Pericardium fibroblast (primary cell): ENCODE measurements around the gene PDAP1. TPM values are rescaled to one million over a fixed set of nuclear protein-coding genes. Genes with fewer than 3 reads are reported as not detected.

Experiments used
- total RNA-seq: library from RNA; depleted of rRNA; stranded (reverse); fragments of >200 nt; gene quantifications from 2 replicates; pipeline ENCODE4 v1.2.3, GENCODE V29; 2015

The PDAP1 gene
- total RNA-seq = 62.4 and 97.4 TPM in 2 replicates

DNA sequence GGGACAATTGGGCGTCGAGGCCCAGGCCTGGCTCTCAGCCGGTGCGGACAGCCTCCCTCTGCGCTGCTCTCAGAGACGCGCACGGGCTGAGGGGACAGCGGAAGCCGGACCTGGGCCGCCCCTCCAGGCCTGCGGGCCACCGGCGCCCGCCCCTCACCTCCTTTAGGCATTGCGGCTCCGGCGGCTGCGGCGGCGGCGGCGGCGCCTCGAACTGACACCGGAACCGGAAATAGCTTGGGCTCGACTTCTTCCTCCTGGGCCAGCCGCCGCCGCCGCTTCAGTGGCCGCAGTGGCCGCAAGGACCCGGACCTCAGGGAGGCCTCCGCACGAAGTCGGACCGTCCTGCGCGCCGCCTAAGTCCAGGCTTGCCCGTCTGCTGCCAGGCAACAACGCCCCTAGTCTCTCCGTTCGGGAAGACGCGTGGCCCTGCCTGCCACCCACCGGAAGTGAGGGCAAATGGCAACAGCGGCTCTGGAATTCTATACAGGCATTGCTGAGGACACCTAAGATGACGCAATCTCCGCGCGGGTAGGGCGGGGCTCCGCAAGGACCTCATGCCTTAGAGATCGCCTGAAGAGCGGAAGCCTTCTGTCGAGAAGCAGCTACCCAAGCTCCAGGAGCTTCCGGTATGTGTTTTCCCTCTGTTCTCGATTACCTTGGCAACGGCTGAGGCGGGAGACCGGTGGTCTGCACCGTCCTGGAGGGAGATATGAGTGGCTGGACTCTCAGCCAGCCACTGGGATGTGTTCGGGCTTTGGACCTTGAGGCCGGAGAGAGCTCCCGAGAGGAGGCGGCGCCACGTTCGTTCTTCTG lies at the start of gene PDAP1, which contains the start of gene BUD31:
TSS of gene PDAP1 (minus strand) at position 219 of the 813 bp plus-strand sequence. CDS start at position 170, 49 bp downstream.
TSS of gene BUD31 (plus strand) at position 591 of the 813 bp plus-strand sequence. CDS start 2,124 bp downstream, outside the sequence.

DNA sequence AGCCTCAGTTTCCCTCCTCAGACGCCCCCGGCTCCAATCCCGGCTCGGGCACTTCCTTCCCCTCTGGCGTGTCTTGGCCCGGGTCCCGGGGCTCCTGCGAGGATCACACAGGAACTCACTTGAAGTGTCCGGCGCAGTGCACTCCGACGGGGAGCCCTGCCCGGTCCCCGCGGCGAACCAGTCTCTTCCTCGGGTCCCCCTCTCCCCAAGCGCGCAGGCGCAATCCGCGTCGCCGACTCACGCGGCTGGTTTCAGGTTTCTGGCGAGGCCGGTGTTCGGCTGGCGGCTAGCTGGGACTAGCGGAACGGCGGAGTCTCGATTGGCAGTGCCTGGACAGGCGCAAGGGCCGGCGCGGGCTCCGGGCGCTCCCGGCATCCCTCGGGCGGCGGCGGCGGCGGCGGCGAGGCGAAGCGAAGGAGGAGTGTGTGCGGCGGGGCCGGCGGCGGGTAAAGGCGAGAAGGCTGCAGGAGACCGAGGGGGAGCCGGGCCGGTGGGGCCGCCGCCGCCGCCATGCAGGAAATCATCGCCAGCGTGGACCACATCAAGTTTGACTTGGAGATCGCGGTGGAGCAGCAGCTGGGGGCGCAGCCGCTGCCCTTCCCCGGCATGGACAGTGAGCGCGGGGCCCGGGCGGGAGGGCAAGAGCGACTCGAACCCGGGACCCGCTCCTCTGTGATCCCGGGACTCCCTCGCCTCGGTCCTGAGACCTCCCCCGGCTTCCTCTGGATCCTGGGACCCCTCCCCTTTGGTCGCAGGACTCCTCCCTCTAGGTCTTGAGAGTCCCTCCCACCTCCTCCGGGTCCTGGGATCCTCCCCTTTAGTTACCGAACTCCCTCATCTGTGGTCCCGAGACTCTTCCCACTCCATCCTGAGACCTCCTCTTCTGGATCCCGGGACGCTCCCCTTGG lies 30.4 kb upstream of the PDAP1 start, which contains the start of the genes CPSF4 and PTCD1:
TSS of gene CPSF4 (plus strand) at position 371 of the 908 bp plus-strand sequence. CDS start at position 511, 140 bp downstream.
TSS of gene PTCD1 (minus strand) at position 226 of the 908 bp plus-strand sequence. CDS start 3,556 bp downstream, outside the sequence.

GRCh38 chr7:99374111-99375064 lies 34.0 kb downstream of the PDAP1 start, which contains the start of gene ARPC1B:
Gene ARPC1B (plus strand): TSS chr7:99374730. CDS start chr7:99385715, 10,985 bp downstream.

Other genes with a start within 250 kb of the PDAP1 start
- gene KPNA7, start 200.5 kb downstream of the PDAP1 start, total RNA-seq = not detected in 2 replicates
- not detected in 2 replicates for gene MYH16, start 135.8 kb downstream of the PDAP1 start, total RNA-seq
- 172 and 192 TPM in 2 replicates for gene ARPC1A, start 82.7 kb downstream of the PDAP1 start, total RNA-seq
- 255 and 334 TPM in 2 replicates for gene ARPC1B, start 33.9 kb downstream of the PDAP1 start, total RNA-seq
- 115 and 116 TPM in 2 replicates for gene BUD31, start 372 bp upstream of the PDAP1 start, total RNA-seq
- 4.6 and 6.3 TPM in 2 replicates for gene PTCD1, start 30.2 kb upstream of the PDAP1 start, total RNA-seq
- gene CPSF4, start 30.3 kb upstream of the PDAP1 start, total RNA-seq = 22.8 and 32.4 TPM in 2 replicates
- gene ATP5MF, start 57.6 kb upstream of the PDAP1 start, total RNA-seq = 1,133 and 1,208 TPM in 2 replicates
- 1.9 and 6.5 TPM in 2 replicates for gene ZNF789, start 64.3 kb upstream of the PDAP1 start, total RNA-seq
- gene ZNF394, start 91.7 kb upstream of the PDAP1 start, total RNA-seq = 16.2 and 17.6 TPM in 2 replicates
- 6.8 and 12.2 TPM in 2 replicates for gene ZKSCAN5, start 96.1 kb upstream of the PDAP1 start, total RNA-seq
- gene FAM200A, start 143.5 kb upstream of the PDAP1 start, total RNA-seq = 5.4 and 6.6 TPM in 2 replicates
- gene ZNF655, start 150.0 kb upstream of the PDAP1 start, total RNA-seq = 37.7 and 75.7 TPM in 2 replicates
- 0.23 and 4.2 TPM in 2 replicates for gene TMEM225B, start 189.7 kb upstream of the PDAP1 start, total RNA-seq
- gene ZSCAN25, start 208.3 kb upstream of the PDAP1 start, total RNA-seq = 7.8 and 10.1 TPM in 2 replicates